IMR-90 (cell line): ENCODE results near the gene ADGRL1. TPM values are rescaled to one million over a fixed set of nuclear protein-coding genes. Genes with fewer than 3 reads are reported as not detected.
"Not testable (repeated sequence)": the region's sequence is repeated elsewhere in the genome, so short reads cannot be mapped to it uniquely, and the experiment has no call there.

Experiments
- ATAC-seq: fragments of 200-7000 bp; cut with Tn5 transposase; 2 replicates; pipeline ENCODE4 v1.9.1; 2020; ENCODE audit warnings: low read depth, mild to moderate bottlenecking, moderate library complexity
- BruUV-seq: library from RNA; stranded (reverse); fragments of 400-500 nt; replicated peaks from 2 replicates; lab custom pipeline; 2021; lab: Mats Ljungman, UMichigan
- CTCF ChIA-PET: fragments of 300-600 bp; formaldehyde crosslinking; extraction: SDS; loops from one replicate; lab custom pipeline; 2021; ENCODE audit warnings: antibody characterized with exemption; lab: Yijun Ruan, JAX
- POLR2A ChIA-PET: fragments of 300-600 bp; sonication (Branson Sonifier 250); formaldehyde crosslinking; loops from one replicate; lab custom pipeline; 2022; ENCODE audit warnings: antibody characterized with exemption; ENCODE audit not compliant: unreplicated experiment; lab: Charles Lee
- DNase-seq: peaks from one replicate; pipeline ENCODE4 v3.0.0; 2013
- H2AFZ ChIP-seq: replicated peaks from 2 replicates; pipeline ENCODE3; 2013; ENCODE audit warnings: low read length, mild to moderate bottlenecking; ENCODE audit not compliant: poor library complexity
- H2AK5ac ChIP-seq: 2 replicates; pipeline ENCODE4 v1.6.1; 2013; ENCODE audit warnings: low read depth, low read length, inconsistent platforms
- H2AK9ac ChIP-seq: replicated peaks from 2 replicates; pipeline ENCODE3; 2013; ENCODE audit warnings: mild to moderate bottlenecking, low read depth, low read length, moderate library complexity; ENCODE audit not compliant: poor library complexity
- H2BK120ac ChIP-seq: 2 replicates; pipeline ENCODE4 v1.6.1; 2013; ENCODE audit warnings: low read depth, low read length, inconsistent platforms
- H2BK15ac ChIP-seq: 3 replicates; pipeline ENCODE4 v1.6.1; 2013; ENCODE audit warnings: low read depth, low read length, inconsistent platforms
- H2BK20ac ChIP-seq: 2 replicates; pipeline ENCODE4 v1.6.1; 2013; ENCODE audit warnings: low read depth, mild to moderate bottlenecking, inconsistent platforms, low read length, moderate library complexity
- H2BK5ac ChIP-seq: 2 replicates; pipeline ENCODE4 v1.6.1; 2013; ENCODE audit warnings: mild to moderate bottlenecking, low read depth, low read length, inconsistent platforms; ENCODE audit not compliant: poor library complexity, severe bottlenecking
- H3K14ac ChIP-seq: replicated peaks from 2 replicates; pipeline ENCODE4 v1.6.1; 2013; ENCODE audit warnings: low read depth, low read length, inconsistent platforms
- H3K18ac ChIP-seq: 2 replicates; pipeline ENCODE4 v1.6.1; 2013; ENCODE audit warnings: low read depth, low read length, control low read depth
- H3K23ac ChIP-seq: 2 replicates; pipeline ENCODE4 v1.6.1; 2013; ENCODE audit warnings: low read depth, low read length, inconsistent platforms
- H3K27ac ChIP-seq: 2 replicates; pipeline ENCODE4 v1.5.1; 2013; ENCODE audit warnings: mild to moderate bottlenecking, control low read depth, low read length; ENCODE audit not compliant: insufficient read depth
- H3K27me3 ChIP-seq: 2 replicates; pipeline ENCODE4 v1.6.1; 2013; ENCODE audit warnings: low read length; ENCODE audit not compliant: control insufficient read depth, insufficient read depth
- H3K36me3 ChIP-seq: 2 replicates; pipeline ENCODE4 v1.6.1; 2013; ENCODE audit warnings: low read length, mixed read lengths; ENCODE audit not compliant: control insufficient read depth, insufficient read depth
- H3K4ac ChIP-seq: 2 replicates; pipeline ENCODE4 v1.6.1; 2013; ENCODE audit warnings: low read depth, low read length, inconsistent platforms
- H3K4me1 ChIP-seq: 2 replicates; pipeline ENCODE4 v1.6.1; 2013; ENCODE audit warnings: low read length, mixed read lengths; ENCODE audit not compliant: control insufficient read depth, insufficient read depth
- H3K4me2 ChIP-seq: 2 replicates; pipeline ENCODE4 v1.6.1; 2013; ENCODE audit warnings: low read depth, mild to moderate bottlenecking, control low read depth, low read length, moderate library complexity
- H3K4me3 ChIP-seq: 2 replicates; pipeline ENCODE4 v1.5.1; 2013; ENCODE audit warnings: low read depth, mild to moderate bottlenecking, control low read depth, low read length, moderate library complexity; ENCODE audit not compliant: insufficient read depth
- H3K56ac ChIP-seq: 2 replicates; pipeline ENCODE4 v1.6.1; 2013; ENCODE audit warnings: low read length, inconsistent platforms; ENCODE audit not compliant: insufficient read depth; ENCODE audit errors: extremely low read depth
- H3K79me1 ChIP-seq, 2 experiments: 2 replicates each; pipeline ENCODE4 v1.6.1; 2013; ENCODE audit warnings: low read length in 2 of 2, inconsistent platforms in 1 of 2, low read depth in 1 of 2
- H3K9ac ChIP-seq: 2 replicates; pipeline ENCODE4 v1.6.1; 2013; ENCODE audit warnings: low read depth, low read length, control low read depth
- H3K9me1 ChIP-seq: 2 replicates; pipeline ENCODE4 v1.6.1; 2013; ENCODE audit warnings: low read length, inconsistent platforms; ENCODE audit not compliant: insufficient read depth
- H3K9me3 ChIP-seq: 2 replicates; pipeline ENCODE4 v1.6.1; 2013; ENCODE audit warnings: low read length; ENCODE audit not compliant: control insufficient read depth, insufficient read depth
- H4K20me1 ChIP-seq: 2 replicates; pipeline ENCODE4 v1.6.1; 2013; ENCODE audit warnings: low read length, inconsistent platforms; ENCODE audit not compliant: insufficient read depth
- H4K5ac ChIP-seq: 2 replicates; pipeline ENCODE4 v1.6.1; 2013; ENCODE audit warnings: mild to moderate bottlenecking, low read depth, low read length, control low read depth
- H4K8ac ChIP-seq, 2 experiments: 2 replicates each; pipeline ENCODE4 v1.6.1; 2013; ENCODE audit warnings: low read depth in 2 of 2, low read length in 2 of 2, control low read depth in 1 of 2, inconsistent platforms in 1 of 2
- H4K91ac ChIP-seq: 2 replicates; pipeline ENCODE4 v1.6.1; 2013; ENCODE audit warnings: low read depth, low read length, inconsistent platforms; ENCODE audit not compliant: insufficient read depth
- WGBS, 2 experiments: methylation state at CpG; one replicate each; pipeline versions ENCODE4 v1.1.5 to v1.1.7; 2013; ENCODE audit warnings: missing lambda C conversion rate in 2 of 2; ENCODE audit not compliant: insufficient read length in 1 of 2; ENCODE audit errors: extremely low coverage in 2 of 2; 5-methylcytosine and 5-hydroxymethylcytosine counted together
- dilution Hi-C: fragments of 300-500 bp; cut with HindIII; formaldehyde crosslinking; loops from one replicate; pipeline ENCODE4 v1.14.3; 2018; ENCODE audit warnings: low sequenced_read_pairs; ENCODE audit not compliant: unreplicated experiment
- in situ Hi-C: fragments of 300-500 bp; cut with MboI; formaldehyde crosslinking; loops from 3 replicates; pipeline ENCODE4 v1.14.3; 2019; ENCODE audit warnings: low sequenced_read_pairs, inconsistent platforms, mixed read lengths
- intact Hi-C: fragments of 100-400 bp; cut with micrococcal nuclease; formaldehyde crosslinking; loops from 2 replicates; pipeline ENCODE4 v1.10.0; 2022
- polyA plus RNA-seq, 3 experiments: library from polyadenylated mRNA; depleted of rRNA; stranded (reverse); fragments of >200 nt; gene quantifications; 2 replicates each; pipeline ENCODE4 v1.2.3, GENCODE V29; 2012; ENCODE audit warnings: low replicate concordance in 1 of 3
- total RNA-seq: library from RNA; depleted of rRNA; stranded (reverse); fragments of >200 nt; gene quantifications from 2 replicates; pipeline ENCODE4 v1.2.3, GENCODE V29; 2012

Gene ADGRL1
- total and polyA plus RNA-seq, 2 of the 4 experiments (the other 2 are of a cell fraction): 0.72 to 2.2 TPM

DNA sequence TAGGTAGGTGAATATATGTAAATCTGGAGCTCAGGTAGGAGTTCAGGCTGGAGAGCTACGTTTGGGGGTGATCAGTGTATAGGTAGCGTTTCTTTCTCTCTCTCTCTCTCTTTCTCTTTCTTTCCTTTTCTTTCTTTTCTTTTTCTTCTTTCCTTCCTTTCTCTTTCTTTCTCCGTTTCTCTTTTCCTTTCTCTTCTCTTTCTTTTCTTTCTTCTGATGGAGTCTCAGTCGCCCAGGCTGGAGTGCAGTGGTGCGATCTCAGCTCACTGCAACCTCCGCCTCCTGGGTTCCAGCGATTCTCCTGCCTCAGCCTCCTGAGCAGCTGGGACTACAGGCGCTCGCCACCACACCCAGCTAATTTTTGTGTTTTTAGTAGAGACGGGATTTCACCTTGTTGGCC, 59.8 kb downstream of the ADGRL1 start:
- H3K36me3 ChIP-seq, ATAC-seq, H3K14ac ChIP-seq, H3K27me3 ChIP-seq, H4K8ac ChIP-seq, H3K27ac ChIP-seq, H4K91ac ChIP-seq, H2AFZ ChIP-seq, H4K5ac ChIP-seq, H2BK20ac ChIP-seq, POLR2A ChIA-PET, intact Hi-C loops, H2AK9ac ChIP-seq, H3K9ac ChIP-seq, H3K18ac ChIP-seq, H3K9me1 ChIP-seq, in situ Hi-C loops, H3K23ac ChIP-seq, H2BK5ac ChIP-seq, H3K4ac ChIP-seq, H2BK15ac ChIP-seq, dilution Hi-C loops, H2AK5ac ChIP-seq, H3K4me2 ChIP-seq, H3K56ac ChIP-seq, BruUV-seq, H3K4me3 ChIP-seq, H3K4me1 ChIP-seq, H3K9me3 ChIP-seq, DNase-seq, CTCF ChIA-PET, H2BK120ac ChIP-seq: not testable (repeated sequence)
- WGBS, 2 experiments: 91% methylated on average over 4 of the region's 10 CpGs; no CpG with 5 or more reads in 1 of the 2 experiments
- H4K20me1 ChIP-seq: peaks cover 14% of the 10 kb centered on the region; the same call in 1 of the 2 replicates
- H3K79me1 ChIP-seq: peaks cover 20 to 28% of the 10 kb centered on the region in 2 experiments
